Uterus (tissue), 4 donors: ENCODE measurements around the gene WWP2. TPM values are rescaled to one million over a fixed set of nuclear protein-coding genes. Genes with fewer than 3 reads are reported as not detected.

Experiments used
- DNase-seq, 2 donors: peaks; one replicate each; pipeline ENCODE4 v3.0.0-alpha.2; 2019 to 2020
- H3K27ac ChIP-seq, 2 donors: fragments of 200-600 bp; sonication (generic); 1 replicate in 1 of 2; 2 replicates in 1 of 2; pipeline ENCODE4 v1.5.1; 2016 to 2018
- H3K27me3 ChIP-seq, 2 donors: fragments of 200-600 bp; sonication (generic); one replicate each; pipeline ENCODE4 v1.5.1; 2018 to 2019; ENCODE audit warnings: control low read depth in 1 of 2
- H3K36me3 ChIP-seq, 2 donors: fragments of 200-600 bp; sonication (generic); one replicate each; pipeline ENCODE4 v1.5.1; 2019; ENCODE audit warnings: control low read depth in 1 of 2
- H3K4me1 ChIP-seq, 2 donors: fragments of 200-600 bp; sonication (generic); one replicate each; pipeline ENCODE4 v1.5.1; 2018 to 2019; ENCODE audit warnings: control low read depth in 1 of 2
- H3K4me3 ChIP-seq, 2 donors: fragments of 200-600 bp; sonication (generic); 1 replicate in 1 of 2; 2 replicates in 1 of 2; pipeline ENCODE4 v1.5.1; 2018 to 2019; ENCODE audit warnings: mild to moderate bottlenecking in 1 of 2
- H3K9me3 ChIP-seq, 2 donors: fragments of 200-600 bp; sonication (generic); one replicate each; pipeline ENCODE4 v1.5.1; 2019; ENCODE audit warnings: control low read depth in 1 of 2
- POLR2A ChIP-seq, 2 donors: fragments of 450-650 bp; IDR thresholded peaks; one replicate each; pipeline ENCODE4 v1.6.1; 2016; ENCODE audit warnings: antibody characterized with exemption in 2 of 2, mild to moderate bottlenecking in 1 of 2, moderate library complexity in 1 of 2
- intact Hi-C: fragments of 100-400 bp; cut with DNase I; formaldehyde crosslinking; loops from one replicate; pipeline ENCODE4 v1.15.1; 2023; ENCODE audit warnings: low total_unique reads
- total RNA-seq, 4 donors: library from RNA; depleted of rRNA in 3 of 4; stranded (reverse); fragments of >200 nt in 3 of 4; gene quantifications; one replicate each; pipeline versions ENCODE4 v1.1.0 to v1.2.4, GENCODE V29; 2014 to 2023
- TF ChIP-seq, protein P1 (sequence below), 4 experiments: fragments of 200-600 bp in 2 of 4; fragments of 450-650 bp in 2 of 4; sonication (generic) in 2 of 4; IDR thresholded peaks; one replicate each; pipeline ENCODE4 v1.5.1; 2016 to 2019; ENCODE audit warnings: antibody characterized with exemption in 4 of 4, mild to moderate bottlenecking in 2 of 4, moderate library complexity in 1 of 4
- donor health status: DM: yes; HTN: yes; CAD: no.

WWP2 gene
- total RNA-seq, 4 donors from 2014 or later = 12.8 to 57.9 (median 32.4) TPM

DNA sequence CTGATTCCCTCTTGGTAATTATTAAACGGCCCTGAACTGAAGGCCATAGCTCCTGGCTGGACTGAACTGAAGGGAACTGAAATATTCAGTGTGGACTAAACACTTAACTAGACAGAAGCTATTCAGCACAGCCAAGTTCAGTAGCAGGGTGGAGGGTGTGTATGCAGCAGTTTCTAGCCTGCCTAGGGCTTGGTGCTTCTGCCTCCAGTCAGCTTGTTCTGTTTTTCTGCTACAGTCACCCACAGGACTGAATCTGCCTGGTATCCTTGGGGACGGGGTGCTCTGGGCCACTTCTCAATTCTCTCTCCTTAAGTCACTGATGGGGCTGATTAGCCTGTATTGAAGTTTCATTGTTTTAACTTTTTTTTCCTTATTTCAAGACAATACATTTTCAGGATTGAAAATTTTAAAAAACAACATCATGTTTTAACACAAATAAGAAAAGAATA, 77.1 kb downstream of the WWP2 start:
- Histone ChIP-seq H3K4me3 (no peak overlapping the region), H3K4me1 (no peaks in the 10 kb centered on the region), H3K27me3 (no peaks in the 10 kb centered on the region), H3K27ac (peak overlapping the region in 1 of 2 donors; percentile 49), H3K36me3 (no peaks in the 10 kb centered on the region), H3K9me3 (no peaks in the 10 kb centered on the region)
- intact Hi-C loops = no loop called here
- DNase-seq = no peak
- TF ChIP-seq POLR2A (IDR thresholded peaks at IDR 0.05) = no peak
- TF ChIP-seq, protein P1, sequence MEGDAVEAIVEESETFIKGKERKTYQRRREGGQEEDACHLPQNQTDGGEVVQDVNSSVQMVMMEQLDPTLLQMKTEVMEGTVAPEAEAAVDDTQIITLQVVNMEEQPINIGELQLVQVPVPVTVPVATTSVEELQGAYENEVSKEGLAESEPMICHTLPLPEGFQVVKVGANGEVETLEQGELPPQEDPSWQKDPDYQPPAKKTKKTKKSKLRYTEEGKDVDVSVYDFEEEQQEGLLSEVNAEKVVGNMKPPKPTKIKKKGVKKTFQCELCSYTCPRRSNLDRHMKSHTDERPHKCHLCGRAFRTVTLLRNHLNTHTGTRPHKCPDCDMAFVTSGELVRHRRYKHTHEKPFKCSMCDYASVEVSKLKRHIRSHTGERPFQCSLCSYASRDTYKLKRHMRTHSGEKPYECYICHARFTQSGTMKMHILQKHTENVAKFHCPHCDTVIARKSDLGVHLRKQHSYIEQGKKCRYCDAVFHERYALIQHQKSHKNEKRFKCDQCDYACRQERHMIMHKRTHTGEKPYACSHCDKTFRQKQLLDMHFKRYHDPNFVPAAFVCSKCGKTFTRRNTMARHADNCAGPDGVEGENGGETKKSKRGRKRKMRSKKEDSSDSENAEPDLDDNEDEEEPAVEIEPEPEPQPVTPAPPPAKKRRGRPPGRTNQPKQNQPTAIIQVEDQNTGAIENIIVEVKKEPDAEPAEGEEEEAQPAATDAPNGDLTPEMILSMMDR (IDR thresholded peaks at IDR 0.05) = no peak

- peak in 1 of 2 donors; percentile 28 for DNase-seq
- intact Hi-C loops = no loop called here
- H3K27ac ChIP-seq = no peak overlapping the region
These were observed 77.8 kb downstream of the WWP2 start for GRCh38 chr16:69839798-69840409.

GRCh38 chr16:69840975-69841374, 78.8 kb downstream of the WWP2 start:
- no peak for TF ChIP-seq POLR2A (IDR thresholded peaks at IDR 0.05)
- TF ChIP-seq, protein P1 (IDR thresholded peaks at IDR 0.05) = no peak
- Histone ChIP-seq H3K9me3 (no peaks in the 10 kb centered on the region), H3K4me1 (no peaks in the 10 kb centered on the region), H3K27me3 (no peaks in the 10 kb centered on the region), H3K27ac (no peak overlapping the region), H3K4me3 (no peak overlapping the region), H3K36me3 (no peaks in the 10 kb centered on the region)
- intact Hi-C loops = no loop called here
- DNase-seq = no peak

More at GRCh38 chr16:69839798-69840409, 77.8 kb downstream of the WWP2 start:
- no peaks in the 10 kb centered on the region for H3K9me3 ChIP-seq
- H3K4me3 ChIP-seq = no peak overlapping the region
- no peaks in the 10 kb centered on the region for H3K27me3 ChIP-seq
- no peak for TF ChIP-seq POLR2A (IDR thresholded peaks at IDR 0.05)
- TF ChIP-seq, protein P1 (IDR thresholded peaks at IDR 0.05) = no peak
- no peaks in the 10 kb centered on the region for H3K36me3 ChIP-seq
- no peaks in the 10 kb centered on the region for H3K4me1 ChIP-seq

DNA sequence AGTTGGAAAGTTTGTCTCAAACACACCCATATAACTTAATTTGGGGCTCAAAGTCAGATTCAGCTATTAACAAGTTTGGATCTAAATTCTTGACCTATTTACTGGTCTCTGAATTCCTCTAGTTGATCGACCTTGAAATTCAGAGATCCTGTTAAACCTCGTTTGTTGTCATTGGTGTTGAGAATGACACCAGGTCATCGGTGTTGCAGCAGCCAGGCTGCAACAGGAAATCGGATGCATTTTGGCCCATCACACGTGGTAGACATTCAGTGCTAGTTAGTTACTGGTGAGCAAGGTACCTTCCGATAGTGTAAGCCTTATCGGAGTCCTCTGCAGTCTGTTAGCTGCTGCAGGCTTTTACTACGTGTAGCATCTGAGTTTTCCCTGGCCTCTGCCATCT, 82.3 kb downstream of the WWP2 start:
- DNase-seq = no peak
- H3K27me3 ChIP-seq = no peaks in the 10 kb centered on the region
- intact Hi-C loops = no loop called here
- no peaks in the 10 kb centered on the region for H3K9me3 ChIP-seq
- TF ChIP-seq, protein P1 (IDR thresholded peaks at IDR 0.05) = no peak
- TF ChIP-seq POLR2A (IDR thresholded peaks at IDR 0.05) = no peak
- no peak overlapping the region for H3K27ac ChIP-seq
- no peaks in the 10 kb centered on the region for H3K4me1 ChIP-seq
- H3K36me3 ChIP-seq = no peaks in the 10 kb centered on the region
- no peak overlapping the region for H3K4me3 ChIP-seq

- no peaks in the 10 kb centered on the region for H3K27me3 ChIP-seq
- no peak for TF ChIP-seq POLR2A (IDR thresholded peaks at IDR 0.05)
- TF ChIP-seq, protein P1 (IDR thresholded peaks at IDR 0.05) = no peak
- H3K4me3 ChIP-seq = no peak overlapping the region
- H3K36me3 ChIP-seq = no peaks in the 10 kb centered on the region
- no peaks in the 10 kb centered on the region for H3K4me1 ChIP-seq
- intact Hi-C loops = no loop called here
- DNase-seq = no peak
- H3K9me3 ChIP-seq = no peaks in the 10 kb centered on the region
- no peak overlapping the region for H3K27ac ChIP-seq
These were observed 83.0 kb downstream of the WWP2 start for GRCh38 chr16:69845181-69845580.
